ENCODE data around the gene TLE4.

DNA sequence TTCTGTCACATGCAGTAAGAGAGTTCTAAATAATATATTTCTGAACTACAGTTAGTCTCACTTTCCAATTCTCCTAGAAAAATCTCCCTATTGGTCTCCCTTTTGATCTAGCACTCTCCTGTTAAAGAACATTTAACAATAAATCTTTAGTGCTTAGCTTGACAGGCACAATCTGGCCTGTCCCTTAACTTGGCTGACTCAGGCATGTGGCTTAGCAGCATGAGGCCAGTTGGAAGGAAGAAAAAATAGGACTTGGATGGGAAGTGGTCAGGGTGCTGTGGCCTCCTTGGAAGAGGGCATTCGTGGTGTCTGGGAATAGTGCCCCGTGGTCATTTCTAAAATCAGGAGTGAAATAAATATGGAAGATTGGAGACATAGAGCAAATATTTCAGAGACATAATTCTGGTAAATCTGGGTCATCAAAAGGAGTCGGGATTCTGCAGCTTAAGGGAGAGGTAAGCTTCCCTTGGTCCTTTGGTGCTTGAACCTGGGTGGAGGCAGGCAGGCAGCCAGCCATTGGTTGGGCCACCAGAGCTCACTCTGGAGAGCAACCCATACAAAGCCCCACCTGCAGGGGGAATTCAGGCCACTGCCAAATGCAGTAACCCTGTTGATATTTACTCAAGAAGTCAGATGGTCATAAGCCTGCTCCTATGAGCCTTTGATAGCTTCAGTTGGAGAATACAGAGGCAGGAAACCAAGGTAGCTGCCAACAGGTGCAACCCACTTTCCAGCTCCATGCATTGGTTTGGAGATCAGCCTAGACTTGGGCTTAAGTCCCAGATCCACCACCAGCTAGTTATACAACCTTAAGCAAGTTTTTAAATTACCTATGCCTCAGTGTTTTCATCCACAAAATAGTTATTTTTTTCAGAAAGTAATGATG lies 28.8 kb upstream of the TLE4 start:
- TF ChIP-seq, protein P1, sequence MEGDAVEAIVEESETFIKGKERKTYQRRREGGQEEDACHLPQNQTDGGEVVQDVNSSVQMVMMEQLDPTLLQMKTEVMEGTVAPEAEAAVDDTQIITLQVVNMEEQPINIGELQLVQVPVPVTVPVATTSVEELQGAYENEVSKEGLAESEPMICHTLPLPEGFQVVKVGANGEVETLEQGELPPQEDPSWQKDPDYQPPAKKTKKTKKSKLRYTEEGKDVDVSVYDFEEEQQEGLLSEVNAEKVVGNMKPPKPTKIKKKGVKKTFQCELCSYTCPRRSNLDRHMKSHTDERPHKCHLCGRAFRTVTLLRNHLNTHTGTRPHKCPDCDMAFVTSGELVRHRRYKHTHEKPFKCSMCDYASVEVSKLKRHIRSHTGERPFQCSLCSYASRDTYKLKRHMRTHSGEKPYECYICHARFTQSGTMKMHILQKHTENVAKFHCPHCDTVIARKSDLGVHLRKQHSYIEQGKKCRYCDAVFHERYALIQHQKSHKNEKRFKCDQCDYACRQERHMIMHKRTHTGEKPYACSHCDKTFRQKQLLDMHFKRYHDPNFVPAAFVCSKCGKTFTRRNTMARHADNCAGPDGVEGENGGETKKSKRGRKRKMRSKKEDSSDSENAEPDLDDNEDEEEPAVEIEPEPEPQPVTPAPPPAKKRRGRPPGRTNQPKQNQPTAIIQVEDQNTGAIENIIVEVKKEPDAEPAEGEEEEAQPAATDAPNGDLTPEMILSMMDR (IDR thresholded peaks at IDR 0.05; ENCODE audit: low read length), result no peak
- no peak for TF ChIP-seq EZH2 (optimal IDR thresholded peaks at IDR 0.05; ENCODE audit: low read depth, low read length)
- TF ChIP-seq EZH2phosphoT487 (IDR thresholded peaks at IDR 0.05; ENCODE audit: low read length), result no peak
